ENCODE data around the gene DAP. TPM values are rescaled to one million over a fixed set of nuclear protein-coding genes. Genes with fewer than 3 reads are reported as not detected.
A peak's percentile ranks its signal among the peaks of the same experiment; 100 is the strongest.
"Not testable (repeated sequence)": the region's sequence is repeated elsewhere in the genome, so short reads cannot be mapped to it uniquely, and the experiment has no call there.

DAP gene
- total RNA-seq, 4 donors from 2014 or later = 33.6 to 71.4 (median 47.9) TPM

- H3K27me3 ChIP-seq = no peaks in the 10 kb centered on the region
- no peak for DNase-seq
- WGBS, 2 donors (ENCODE audit: low coverage in 1 of 2) = 71 to 80% methylated on average over 1 of the region's 1 CpG
Observed at GRCh38 chr5:10725636-10726035, 35.4 kb downstream of the DAP start.

GRCh38 chr5:10724781-10725507 is 36.1 kb downstream of the DAP start:
- intact Hi-C loops (cut with DNase I; ENCODE audit: low total_unique reads) = no loop called here
- H3K27me3 ChIP-seq = no peaks in the 10 kb centered on the region
- TF ChIP-seq POLR2A (IDR thresholded peaks at IDR 0.05) = no peak
- no peak for TF ChIP-seq EP300 (IDR thresholded peaks at IDR 0.05; ENCODE audit: low read depth)
- peak in 4 of 5 experiments; percentile 15 to 23 (median 18) for TF ChIP-seq CTCF (IDR thresholded peaks at IDR 0.05)
- TF ChIP-seq POLR2AphosphoS5 (IDR thresholded peaks at IDR 0.05) = peak in 1 of 3 donors; percentile 21
- H3K9me3 ChIP-seq = no peaks in the 10 kb centered on the region
- peaks cover 0 to 19% (median 11%) of the 10 kb centered on the region in 4 donors for H3K4me1 ChIP-seq
- in situ Hi-C loops (cut with MboI; ENCODE audit: low pct_ligation_motif_present in 1 of 4, low pct_unique_long_range_greater_than_20kb in 1 of 4, low sequenced_read_pairs in 3 of 4) = no loop called here
- H3K27ac ChIP-seq = peak overlapping the region; percentile 44 to 77 (median 64)
- no peaks in the 10 kb centered on the region for H3K36me3 ChIP-seq
- H3K4me3 ChIP-seq = no peak overlapping the region
- WGBS, 2 donors (ENCODE audit: low coverage in 1 of 2) = 54% methylated on average over 7 to 16 of the region's 16 CpGs
- peak; percentile 26 for DNase-seq

More at GRCh38 chr5:10725636-10726035, 35.4 kb downstream of the DAP start:
- Histone ChIP-seq H3K27ac (peak overlapping the region; percentile 44 to 77 (median 64)), H3K36me3 (no peaks in the 10 kb centered on the region), H3K9me3 (no peaks in the 10 kb centered on the region), H3K4me3 (no peak overlapping the region), H3K4me1 (peaks cover 0 to 19% (median 11%) of the 10 kb centered on the region in 4 donors)
- in situ Hi-C loops (cut with MboI; ENCODE audit: low pct_ligation_motif_present in 1 of 4, low pct_unique_long_range_greater_than_20kb in 1 of 4, low sequenced_read_pairs in 3 of 4) = no loop called here
- no peak for TF ChIP-seq EP300 (IDR thresholded peaks at IDR 0.05; ENCODE audit: low read depth)
- no peak for TF ChIP-seq CTCF (IDR thresholded peaks at IDR 0.05)
- no peak for TF ChIP-seq POLR2A (IDR thresholded peaks at IDR 0.05)
- no peak for TF ChIP-seq POLR2AphosphoS5 (IDR thresholded peaks at IDR 0.05)
- intact Hi-C loops (cut with DNase I; ENCODE audit: low total_unique reads) = no loop called here

- Histone ChIP-seq H3K27ac (no peak overlapping the region), H3K27me3 (no peaks in the 10 kb centered on the region), H3K4me1 (peaks cover 0 to 19% (median 11%) of the 10 kb centered on the region in 4 donors), H3K9me3 (no peaks in the 10 kb centered on the region), H3K36me3 (no peaks in the 10 kb centered on the region), H3K4me3 (no peak overlapping the region)
- WGBS, 2 donors (ENCODE audit: low coverage in 1 of 2) = 95 to 100% methylated on average over 1 of the region's 1 CpG
- in situ Hi-C loops (cut with MboI; ENCODE audit: low pct_ligation_motif_present in 1 of 4, low pct_unique_long_range_greater_than_20kb in 1 of 4, low sequenced_read_pairs in 3 of 4) = no loop called here
- intact Hi-C loops (cut with DNase I; ENCODE audit: low total_unique reads) = no loop called here
- DNase-seq = no peak
- TF ChIP-seq EP300 (IDR thresholded peaks at IDR 0.05; ENCODE audit: low read depth) (no peak), CTCF (IDR thresholded peaks at IDR 0.05) (no peak), POLR2A (IDR thresholded peaks at IDR 0.05) (no peak), POLR2AphosphoS5 (IDR thresholded peaks at IDR 0.05) (no peak)
Observed at GRCh38 chr5:10723514-10723913, 37.5 kb downstream of the DAP start.

GRCh38 chr5:10720766-10721165 is 40.3 kb downstream of the DAP start:
- H3K27me3 ChIP-seq; DNase-seq; in situ Hi-C loops (cut with MboI; ENCODE audit: low pct_ligation_motif_present in 1 of 4, low pct_unique_long_range_greater_than_20kb in 1 of 4, low sequenced_read_pairs in 3 of 4); H3K4me3 ChIP-seq; H3K27ac ChIP-seq; intact Hi-C loops (cut with DNase I; ENCODE audit: low total_unique reads); H3K36me3 ChIP-seq; H3K9me3 ChIP-seq: not testable (repeated sequence)
- H3K4me1 ChIP-seq = peaks cover 0 to 19% (median 11%) of the 10 kb centered on the region in 4 donors
- WGBS, 2 donors (ENCODE audit: low coverage in 1 of 2) = 97% methylated on average over 4 of the region's 4 CpGs; no CpG with 5 or more reads in 1 of the 2 donors

All from transverse colon (tissue), 4 donors.